OCI-LY3 (cell line): ENCODE measurements around the gene SCAMP1.

Experiments used
- EZH2phosphoT487 ChIP-seq: fragments of 200-600 bp; shearing (Covaris generic); IDR thresholded peaks from 2 replicates; pipeline ENCODE4 v1.6.1; 2018; ENCODE audit warnings: antibody characterized with exemption, mixed run types, low read depth
- TF ChIP-seq, protein P1 (sequence below): fragments of 200-600, 300-600 bp; sonication (generic); IDR thresholded peaks from 2 replicates; pipeline ENCODE4 v1.5.1; 2014; ENCODE audit warnings: antibody characterized with exemption, low read length, low read depth

DNA sequence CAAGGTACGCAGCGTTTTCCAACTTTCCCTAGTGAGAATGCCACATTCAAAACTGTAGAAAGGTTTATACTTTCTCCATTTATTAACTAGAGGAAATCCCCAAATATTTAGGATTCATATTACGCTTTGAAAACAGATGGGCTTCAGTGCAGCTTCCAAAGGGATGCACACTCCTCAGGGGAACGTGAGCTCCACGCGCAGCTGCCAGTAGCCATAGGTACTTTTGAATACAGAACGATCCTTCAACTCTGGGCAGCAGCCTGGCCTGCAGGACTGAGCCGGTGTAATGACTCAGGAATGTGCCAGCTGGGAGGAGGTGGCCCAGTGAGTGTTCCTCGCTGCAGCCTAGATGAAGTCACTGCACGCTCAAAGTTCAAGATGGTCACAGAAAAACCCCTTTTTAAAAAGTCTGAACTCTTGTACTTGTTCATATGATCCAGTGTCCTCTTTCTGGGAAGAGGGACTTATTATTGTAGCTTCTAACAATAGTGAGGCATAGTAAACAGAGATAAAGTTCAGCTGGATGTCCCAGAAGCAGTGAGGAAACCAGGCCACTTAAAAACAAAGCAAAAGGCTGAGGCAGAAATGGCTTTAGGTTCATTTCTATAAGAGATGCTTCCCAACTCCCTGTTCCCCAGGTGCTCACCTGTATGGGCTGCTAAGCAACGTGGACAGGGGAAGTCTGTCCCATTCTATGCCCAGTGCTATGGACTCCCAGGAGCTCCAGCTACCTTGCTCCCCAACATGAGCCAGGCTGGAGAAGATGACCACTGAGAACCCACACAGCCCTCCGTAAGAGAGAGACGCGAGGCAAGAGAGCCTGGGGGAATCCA lies 158.2 kb downstream of the SCAMP1 start:
- TF ChIP-seq, protein P1, sequence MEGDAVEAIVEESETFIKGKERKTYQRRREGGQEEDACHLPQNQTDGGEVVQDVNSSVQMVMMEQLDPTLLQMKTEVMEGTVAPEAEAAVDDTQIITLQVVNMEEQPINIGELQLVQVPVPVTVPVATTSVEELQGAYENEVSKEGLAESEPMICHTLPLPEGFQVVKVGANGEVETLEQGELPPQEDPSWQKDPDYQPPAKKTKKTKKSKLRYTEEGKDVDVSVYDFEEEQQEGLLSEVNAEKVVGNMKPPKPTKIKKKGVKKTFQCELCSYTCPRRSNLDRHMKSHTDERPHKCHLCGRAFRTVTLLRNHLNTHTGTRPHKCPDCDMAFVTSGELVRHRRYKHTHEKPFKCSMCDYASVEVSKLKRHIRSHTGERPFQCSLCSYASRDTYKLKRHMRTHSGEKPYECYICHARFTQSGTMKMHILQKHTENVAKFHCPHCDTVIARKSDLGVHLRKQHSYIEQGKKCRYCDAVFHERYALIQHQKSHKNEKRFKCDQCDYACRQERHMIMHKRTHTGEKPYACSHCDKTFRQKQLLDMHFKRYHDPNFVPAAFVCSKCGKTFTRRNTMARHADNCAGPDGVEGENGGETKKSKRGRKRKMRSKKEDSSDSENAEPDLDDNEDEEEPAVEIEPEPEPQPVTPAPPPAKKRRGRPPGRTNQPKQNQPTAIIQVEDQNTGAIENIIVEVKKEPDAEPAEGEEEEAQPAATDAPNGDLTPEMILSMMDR = no peak
- TF ChIP-seq EZH2phosphoT487 = no peak
